ENCODE data around the gene RNASEH2C. TPM values are rescaled to one million over a fixed set of nuclear protein-coding genes. Genes with fewer than 3 reads are reported as not detected.

RNASEH2C gene
- total RNA-seq, 1 experiment from 2014 or later, result 35.7 TPM

GRCh38 chr11:65718964-65719492 lies 1.6 kb downstream of the RNASEH2C start:
- peaks cover 67% of the 10 kb centered on the region for H3K36me3 Mint-ChIP-seq (ENCODE audit: insufficient read depth, unreplicated experiment)
- H3K9me3 Mint-ChIP-seq (ENCODE audit: unreplicated experiment), result no peaks in the 10 kb centered on the region
- H3K4me1 Mint-ChIP-seq (ENCODE audit: insufficient read depth, unreplicated experiment), result peaks cover 10% of the 10 kb centered on the region
- POLR2A ChIA-PET, result interaction anchor here (0.7 to 3.0 kb wide), 13 partner anchors 26 to 1746 kb away, joined by 3 to 27 read pairs (median 5); partner anchors contain the start of genes AP5B1, CFL1 and PCNX3
- TF ChIP-seq, protein P1, sequence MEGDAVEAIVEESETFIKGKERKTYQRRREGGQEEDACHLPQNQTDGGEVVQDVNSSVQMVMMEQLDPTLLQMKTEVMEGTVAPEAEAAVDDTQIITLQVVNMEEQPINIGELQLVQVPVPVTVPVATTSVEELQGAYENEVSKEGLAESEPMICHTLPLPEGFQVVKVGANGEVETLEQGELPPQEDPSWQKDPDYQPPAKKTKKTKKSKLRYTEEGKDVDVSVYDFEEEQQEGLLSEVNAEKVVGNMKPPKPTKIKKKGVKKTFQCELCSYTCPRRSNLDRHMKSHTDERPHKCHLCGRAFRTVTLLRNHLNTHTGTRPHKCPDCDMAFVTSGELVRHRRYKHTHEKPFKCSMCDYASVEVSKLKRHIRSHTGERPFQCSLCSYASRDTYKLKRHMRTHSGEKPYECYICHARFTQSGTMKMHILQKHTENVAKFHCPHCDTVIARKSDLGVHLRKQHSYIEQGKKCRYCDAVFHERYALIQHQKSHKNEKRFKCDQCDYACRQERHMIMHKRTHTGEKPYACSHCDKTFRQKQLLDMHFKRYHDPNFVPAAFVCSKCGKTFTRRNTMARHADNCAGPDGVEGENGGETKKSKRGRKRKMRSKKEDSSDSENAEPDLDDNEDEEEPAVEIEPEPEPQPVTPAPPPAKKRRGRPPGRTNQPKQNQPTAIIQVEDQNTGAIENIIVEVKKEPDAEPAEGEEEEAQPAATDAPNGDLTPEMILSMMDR (IDR thresholded peaks at IDR 0.05; ENCODE audit: unreplicated experiment), result no peak
- intact Hi-C loops (cut with micrococcal nuclease), result no loop called here
- H3K4me3 Mint-ChIP-seq (ENCODE audit: unreplicated experiment), result peak overlapping the region; percentile 97
- peak overlapping the region; percentile 75 for H3K27ac Mint-ChIP-seq (ENCODE audit: low read depth, unreplicated experiment)
- H3K27me3 Mint-ChIP-seq (ENCODE audit: insufficient read depth, unreplicated experiment), result no peaks in the 10 kb centered on the region
- no TSS peak for BruUV-seq (replicated peaks)
- no peak for DNase-seq (ENCODE audit: unreplicated experiment)
- CTCF ChIA-PET, result interaction anchor here (0.6 to 6.7 kb wide), 14 partner anchors 8 to 183 kb away, joined by 3 to 49 read pairs (median 4); partner anchors contain the start of genes FIBP, KAT5 and MUS81

GRCh38 chr11:65718531-65718930 lies 2.1 kb downstream of the RNASEH2C start:
- BruUV-seq (replicated peaks), result no TSS peak
- H3K9me3 Mint-ChIP-seq (ENCODE audit: unreplicated experiment), result no peaks in the 10 kb centered on the region
- peak overlapping the region; percentile 75 for H3K27ac Mint-ChIP-seq (ENCODE audit: low read depth, unreplicated experiment)
- TF ChIP-seq, protein P1 (IDR thresholded peaks at IDR 0.05; ENCODE audit: unreplicated experiment), result no peak
- ChIA-PET CTCF (interaction anchor here (1.3 to 6.7 kb wide), 5 partner anchors 52 to 141 kb away, joined by 3 to 49 read pairs (median 9); partner anchors contain the start of gene MUS81), POLR2A (interaction anchor here (0.8 to 3.0 kb wide), 5 partner anchors 52 to 175 kb away, joined by 3 to 19 read pairs (median 4); partner anchors contain the start of gene CFL1)
- no peaks in the 10 kb centered on the region for H3K27me3 Mint-ChIP-seq (ENCODE audit: insufficient read depth, unreplicated experiment)
- H3K36me3 Mint-ChIP-seq (ENCODE audit: insufficient read depth, unreplicated experiment), result peaks cover 72% of the 10 kb centered on the region
- peak overlapping the region; percentile 97 for H3K4me3 Mint-ChIP-seq (ENCODE audit: unreplicated experiment)
- intact Hi-C loops (cut with micrococcal nuclease), result no loop called here
- no peak for DNase-seq (ENCODE audit: unreplicated experiment)
- peaks cover 10% of the 10 kb centered on the region for H3K4me1 Mint-ChIP-seq (ENCODE audit: insufficient read depth, unreplicated experiment)

DNA sequence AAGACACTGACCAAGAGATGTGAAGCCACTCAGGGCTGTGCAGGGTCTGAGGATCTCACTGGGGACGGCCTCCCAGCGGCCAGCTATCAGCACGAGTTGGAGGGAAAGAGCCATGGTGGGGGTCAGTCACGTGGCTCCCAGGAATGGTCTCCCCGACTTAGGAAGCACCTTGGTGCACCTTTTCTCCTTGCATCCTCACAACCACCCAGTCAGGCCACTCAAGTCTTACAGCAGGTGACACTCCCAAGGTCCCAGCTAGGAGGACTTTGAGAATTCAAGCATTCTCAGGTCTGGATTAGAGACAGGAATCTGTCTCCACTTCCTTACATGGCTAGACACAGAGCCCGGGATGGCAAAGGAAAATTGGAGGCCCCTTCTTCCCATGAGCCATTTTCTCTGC lies 2.7 kb downstream of the RNASEH2C start:
- Mint-ChIP-seq H3K9me3 (ENCODE audit: unreplicated experiment) (no peaks in the 10 kb centered on the region), H3K36me3 (ENCODE audit: insufficient read depth, unreplicated experiment) (peaks cover 70% of the 10 kb centered on the region), H3K4me3 (ENCODE audit: unreplicated experiment) (peak overlapping the region; percentile 16), H3K4me1 (ENCODE audit: insufficient read depth, unreplicated experiment) (peaks cover 10% of the 10 kb centered on the region), H3K27me3 (ENCODE audit: insufficient read depth, unreplicated experiment) (no peaks in the 10 kb centered on the region), H3K27ac (ENCODE audit: low read depth, unreplicated experiment) (no peak overlapping the region)
- BruUV-seq (replicated peaks), result no TSS peak
- intact Hi-C loops (cut with micrococcal nuclease), result no loop called here
- TF ChIP-seq, protein P1 (IDR thresholded peaks at IDR 0.05; ENCODE audit: unreplicated experiment), result no peak
- no peak for DNase-seq (ENCODE audit: unreplicated experiment)
- ChIA-PET POLR2A (interaction anchor here (0.9 kb wide), 1 partner anchor 176 kb away, joined by 3 read pairs; no protein-coding TSS in a partner anchor), CTCF (interaction anchor here (6.7 kb wide), 1 partner anchor 100 kb away, joined by 49 read pairs; no protein-coding TSS in a partner anchor)

- Mint-ChIP-seq H3K36me3 (ENCODE audit: insufficient read depth, unreplicated experiment) (peaks cover 78% of the 10 kb centered on the region), H3K9me3 (ENCODE audit: unreplicated experiment) (no peaks in the 10 kb centered on the region), H3K27ac (ENCODE audit: low read depth, unreplicated experiment) (peak overlapping the region; percentile 27), H3K4me1 (ENCODE audit: insufficient read depth, unreplicated experiment) (peaks cover 10% of the 10 kb centered on the region), H3K27me3 (ENCODE audit: insufficient read depth, unreplicated experiment) (no peaks in the 10 kb centered on the region), H3K4me3 (ENCODE audit: unreplicated experiment) (no peak overlapping the region)
- DNase-seq (ENCODE audit: unreplicated experiment), result no peak
- ChIA-PET POLR2A (no interaction called here), CTCF (interaction anchor here (0.6 to 6.7 kb wide), 5 partner anchors 51 to 394 kb away, joined by 3 to 49 read pairs (median 4); partner anchors contain the start of gene AP5B1)
- intact Hi-C loops (cut with micrococcal nuclease), result no loop called here
- BruUV-seq (replicated peaks), result no TSS peak
- TF ChIP-seq, protein P1 (IDR thresholded peaks at IDR 0.05; ENCODE audit: unreplicated experiment), result no peak
Measured at GRCh38 chr11:65716774-65717405, 3.7 kb downstream of the RNASEH2C start.

Measured in MCF 10A (cell line).